ENCODE measurements around the gene FNIP2. TPM values are rescaled to one million over a fixed set of nuclear protein-coding genes. Genes with fewer than 3 reads are reported as not detected.
"Not testable (repeated sequence)": the region's sequence is repeated elsewhere in the genome, so short reads cannot be mapped to it uniquely, and the experiment has no call there.

Gene FNIP2
- total RNA-seq, 2 experiments from 2014 or later = 10.1 to 11.3 TPM

DNA sequence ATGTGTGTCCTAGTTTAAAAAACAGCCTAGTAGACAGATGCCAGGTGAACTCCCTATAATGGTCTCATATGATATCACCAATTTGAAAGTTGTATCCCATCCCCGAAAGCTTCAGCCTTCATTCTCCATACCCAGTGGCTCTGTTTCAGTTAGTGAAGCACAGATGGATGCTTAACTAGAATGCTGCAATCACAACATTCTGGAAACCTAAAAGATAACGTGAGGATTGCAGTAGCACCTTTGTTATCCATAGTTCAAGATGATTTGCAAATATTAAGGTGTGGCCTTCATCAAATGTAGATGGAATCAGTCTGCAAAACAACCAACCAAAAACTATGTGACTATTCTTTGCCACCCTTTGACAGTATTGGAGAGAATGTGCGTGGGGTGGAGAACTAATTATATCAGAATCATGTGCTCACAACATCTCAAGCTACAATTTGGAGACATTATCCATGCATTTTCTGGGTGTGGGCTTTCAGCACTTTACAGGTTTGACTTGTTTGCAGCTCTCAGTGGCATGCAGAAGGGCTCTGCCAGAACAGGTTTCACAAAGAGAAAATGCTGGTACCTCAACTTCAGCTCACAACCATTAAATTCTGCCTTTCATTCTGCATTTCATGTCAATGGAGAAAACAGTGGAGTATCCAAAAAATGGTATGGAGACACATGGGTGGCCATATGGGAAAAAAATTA is 27.4 kb upstream of the FNIP2 start:
- H3K27ac Mint-ChIP-seq = no peak overlapping the region
- intact Hi-C loops (cut with micrococcal nuclease) = no loop called here
- CTCF ChIA-PET = interaction anchor here (1.1 kb wide), 1 partner anchor 109 kb away, joined by 5 read pairs; no protein-coding TSS in a partner anchor
- no peak overlapping the region for H3K4me3 Mint-ChIP-seq
- H3K4me1 Mint-ChIP-seq (ENCODE audit: low read depth) = no peaks in the 10 kb centered on the region
- no peaks in the 10 kb centered on the region for H3K27me3 Mint-ChIP-seq (ENCODE audit: low read depth)
- H3K9me3 Mint-ChIP-seq = no peaks in the 10 kb centered on the region
- H3K36me3 Mint-ChIP-seq (ENCODE audit: low read depth) = no peaks in the 10 kb centered on the region
- no peak for DNase-seq

GRCh38 chr4:158746537-158746936 is 22.3 kb upstream of the FNIP2 start:
- CTCF ChIA-PET; H3K4me1 Mint-ChIP-seq (ENCODE audit: low read depth); intact Hi-C loops (cut with micrococcal nuclease); H3K4me3 Mint-ChIP-seq; H3K27ac Mint-ChIP-seq; H3K36me3 Mint-ChIP-seq (ENCODE audit: low read depth); DNase-seq; H3K9me3 Mint-ChIP-seq; H3K27me3 Mint-ChIP-seq (ENCODE audit: low read depth): not testable (repeated sequence)

DNA sequence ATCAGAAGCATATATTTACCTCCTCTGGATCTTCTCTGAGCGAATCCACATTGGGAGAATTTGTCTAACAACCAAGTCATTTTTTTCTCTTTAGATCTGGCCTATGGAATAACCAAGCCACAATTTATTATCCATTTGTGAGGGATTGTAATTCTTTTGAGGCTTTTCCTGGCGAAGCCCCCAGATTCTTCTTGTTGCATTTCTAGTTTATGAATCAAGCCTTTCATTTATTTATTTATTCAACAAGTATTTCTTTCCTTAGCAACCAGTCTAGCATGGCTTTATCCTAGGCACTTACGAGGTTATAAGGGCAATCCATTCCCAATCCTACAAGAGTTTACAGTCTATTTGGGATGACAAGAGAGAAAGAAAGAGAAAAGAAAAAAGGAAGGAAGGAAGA is 18.4 kb upstream of the FNIP2 start:
- Mint-ChIP-seq H3K4me3 (no peak overlapping the region), H3K27ac (no peak overlapping the region), H3K4me1 (ENCODE audit: low read depth) (no peaks in the 10 kb centered on the region), H3K36me3 (ENCODE audit: low read depth) (no peaks in the 10 kb centered on the region), H3K27me3 (ENCODE audit: low read depth) (no peaks in the 10 kb centered on the region), H3K9me3 (no peaks in the 10 kb centered on the region)
- DNase-seq = no peak
- intact Hi-C loops (cut with micrococcal nuclease) = no loop called here
- CTCF ChIA-PET = no interaction called here

DNA sequence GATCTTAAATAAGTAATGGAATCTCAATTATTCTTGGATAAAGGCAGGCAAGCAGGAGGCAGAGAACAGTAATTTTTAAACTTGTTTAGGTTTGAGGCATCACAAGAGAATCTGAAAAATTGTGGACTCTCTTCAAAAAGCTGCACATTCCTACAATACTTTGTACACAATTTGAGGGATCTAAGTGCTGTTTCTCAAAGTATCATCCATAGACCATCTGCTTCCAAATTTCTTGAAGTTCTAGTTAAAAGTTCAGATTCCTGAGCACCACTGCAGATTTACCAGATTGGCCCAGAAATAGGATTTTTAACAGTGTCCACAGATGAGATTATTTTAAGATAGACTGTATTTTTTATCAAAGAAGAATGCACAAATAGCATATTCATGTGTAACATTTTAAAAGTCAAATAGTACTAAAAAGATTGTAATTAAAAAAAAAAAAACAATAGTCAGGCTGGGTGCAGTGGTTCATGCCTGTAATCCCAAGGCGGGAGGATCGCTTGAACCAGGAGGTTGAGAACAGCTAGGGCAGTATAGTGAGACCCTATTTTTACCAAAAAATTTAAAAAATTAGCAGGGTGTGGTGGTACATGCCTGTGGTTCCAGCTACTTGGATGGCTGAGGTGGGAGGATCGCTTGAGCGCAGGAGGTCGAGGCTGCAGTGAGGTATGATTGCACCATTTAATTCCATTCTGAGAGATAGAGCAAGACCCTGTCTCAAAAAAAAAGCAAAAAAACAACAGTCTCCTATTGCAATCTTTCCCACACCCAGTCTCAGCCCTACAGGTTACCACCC is 14.2 kb upstream of the FNIP2 start:
- CTCF ChIA-PET = interaction anchor here (0.5 kb wide), 1 partner anchor 729 kb away, joined by 3 read pairs; no protein-coding TSS in a partner anchor
- DNase-seq = no peak
- Mint-ChIP-seq H3K9me3 (no peaks in the 10 kb centered on the region), H3K27me3 (ENCODE audit: low read depth) (peaks cover 11% of the 10 kb centered on the region), H3K4me3 (no peak overlapping the region), H3K27ac (no peak overlapping the region), H3K4me1 (ENCODE audit: low read depth) (no peaks in the 10 kb centered on the region), H3K36me3 (ENCODE audit: low read depth) (no peaks in the 10 kb centered on the region)
- intact Hi-C loops (cut with micrococcal nuclease) = no loop called here

DNA sequence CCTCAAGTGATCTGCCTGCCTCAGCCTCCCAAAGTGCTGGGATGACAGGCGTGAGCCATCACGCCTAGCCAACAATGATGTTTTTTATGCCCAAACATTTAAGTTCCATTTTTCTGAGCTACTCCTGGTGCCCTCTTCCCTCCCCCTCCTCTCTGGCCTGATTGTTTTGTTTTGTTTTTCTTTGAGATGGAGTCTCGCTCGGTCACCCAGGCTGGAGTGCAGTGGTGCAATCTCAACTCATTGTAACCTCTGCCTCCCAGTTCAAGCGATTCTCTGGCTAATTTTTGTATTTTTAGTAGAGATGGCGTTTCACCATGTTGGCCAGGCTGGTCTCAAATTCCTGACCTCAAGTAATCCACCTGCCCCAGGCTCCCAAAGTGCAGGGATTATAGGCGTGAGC is 13.0 kb upstream of the FNIP2 start:
- DNase-seq; H3K9me3 Mint-ChIP-seq; CTCF ChIA-PET; H3K4me1 Mint-ChIP-seq (ENCODE audit: low read depth); H3K4me3 Mint-ChIP-seq; intact Hi-C loops (cut with micrococcal nuclease); H3K27ac Mint-ChIP-seq; H3K36me3 Mint-ChIP-seq (ENCODE audit: low read depth): not testable (repeated sequence)
- H3K27me3 Mint-ChIP-seq (ENCODE audit: low read depth) = peaks cover 11% of the 10 kb centered on the region

GRCh38 chr4:158756588-158756987 is 12.2 kb upstream of the FNIP2 start:
- Mint-ChIP-seq H3K36me3 (ENCODE audit: low read depth) (no peaks in the 10 kb centered on the region), H3K4me1 (ENCODE audit: low read depth) (no peaks in the 10 kb centered on the region), H3K9me3 (no peaks in the 10 kb centered on the region), H3K27ac (no peak overlapping the region), H3K4me3 (no peak overlapping the region), H3K27me3 (ENCODE audit: low read depth) (peaks cover 11% of the 10 kb centered on the region)
- DNase-seq = no peak
- CTCF ChIA-PET = no interaction called here
- intact Hi-C loops (cut with micrococcal nuclease) = no loop called here

DNA sequence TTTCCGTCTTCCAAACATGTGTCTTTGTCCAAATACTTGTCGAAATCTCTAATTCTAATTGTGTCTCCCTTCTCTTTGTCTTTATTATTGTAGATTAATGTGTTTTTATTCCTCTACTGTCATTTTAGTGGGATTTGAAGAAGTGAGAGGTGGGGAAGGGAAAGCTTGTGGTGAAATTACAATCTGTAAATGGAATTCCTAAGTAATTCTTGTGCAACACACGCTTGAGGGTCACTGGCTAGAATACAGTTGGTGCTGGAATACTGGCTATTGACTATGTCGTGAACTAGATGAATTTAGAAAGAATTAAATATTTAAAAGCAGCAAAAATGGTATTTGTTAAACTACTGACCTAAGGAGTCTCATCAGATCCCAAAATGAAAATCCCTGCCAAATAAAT is 10.7 kb upstream of the FNIP2 start:
- DNase-seq = no peak
- intact Hi-C loops (cut with micrococcal nuclease) = no loop called here
- Mint-ChIP-seq H3K36me3 (ENCODE audit: low read depth) (no peaks in the 10 kb centered on the region), H3K4me3 (no peak overlapping the region), H3K4me1 (ENCODE audit: low read depth) (no peaks in the 10 kb centered on the region), H3K9me3 (no peaks in the 10 kb centered on the region), H3K27me3 (ENCODE audit: low read depth) (peaks cover 11% of the 10 kb centered on the region), H3K27ac (no peak overlapping the region)
- CTCF ChIA-PET = no interaction called here

GRCh38 chr4:158758703-158759102 is 10.1 kb upstream of the FNIP2 start:
- Mint-ChIP-seq H3K4me1 (ENCODE audit: low read depth) (no peaks in the 10 kb centered on the region), H3K27ac (no peak overlapping the region), H3K27me3 (ENCODE audit: low read depth) (peaks cover 11% of the 10 kb centered on the region), H3K9me3 (no peaks in the 10 kb centered on the region), H3K4me3 (no peak overlapping the region), H3K36me3 (ENCODE audit: low read depth) (no peaks in the 10 kb centered on the region)
- CTCF ChIA-PET = no interaction called here
- no peak for DNase-seq
- intact Hi-C loops (cut with micrococcal nuclease) = no loop called here

- peaks cover 11% of the 10 kb centered on the region for H3K27me3 Mint-ChIP-seq (ENCODE audit: low read depth)
- intact Hi-C loops (cut with micrococcal nuclease); CTCF ChIA-PET; H3K9me3 Mint-ChIP-seq; H3K36me3 Mint-ChIP-seq (ENCODE audit: low read depth); H3K4me1 Mint-ChIP-seq (ENCODE audit: low read depth); DNase-seq; H3K4me3 Mint-ChIP-seq; H3K27ac Mint-ChIP-seq: not testable (repeated sequence)
These were observed 9.3 kb upstream of the FNIP2 start for GRCh38 chr4:158759539-158759938.

GRCh38 chr4:158760866-158761265 is 8.0 kb upstream of the FNIP2 start:
- peak; percentile 12 for DNase-seq
- H3K9me3 Mint-ChIP-seq = no peaks in the 10 kb centered on the region
- no peaks in the 10 kb centered on the region for H3K4me1 Mint-ChIP-seq (ENCODE audit: low read depth)
- intact Hi-C loops (cut with micrococcal nuclease) = no loop called here
- no peaks in the 10 kb centered on the region for H3K36me3 Mint-ChIP-seq (ENCODE audit: low read depth)
- CTCF ChIA-PET = interaction anchor here (0.6 to 2.6 kb wide), 2 partner anchors 8 to 91 kb away, joined by 3 to 9 read pairs; no protein-coding TSS in a partner anchor
- H3K27ac Mint-ChIP-seq = no peak overlapping the region
- no peak overlapping the region for H3K4me3 Mint-ChIP-seq
- peaks cover 11% of the 10 kb centered on the region for H3K27me3 Mint-ChIP-seq (ENCODE audit: low read depth)

GRCh38 chr4:158762553-158762952 is 6.3 kb upstream of the FNIP2 start:
- Mint-ChIP-seq H3K4me1 (ENCODE audit: low read depth) (peaks cover 5% of the 10 kb centered on the region), H3K36me3 (ENCODE audit: low read depth) (no peaks in the 10 kb centered on the region), H3K27ac (no peak overlapping the region), H3K9me3 (no peaks in the 10 kb centered on the region), H3K27me3 (ENCODE audit: low read depth) (peaks cover 7% of the 10 kb centered on the region), H3K4me3 (no peak overlapping the region)
- DNase-seq = no peak
- CTCF ChIA-PET = interaction anchor here (0.6 to 2.6 kb wide), 3 partner anchors 38 to 89 kb away, joined by 3 to 9 read pairs (median 4); no protein-coding TSS in a partner anchor
- intact Hi-C loops (cut with micrococcal nuclease) = no loop called here

DNA sequence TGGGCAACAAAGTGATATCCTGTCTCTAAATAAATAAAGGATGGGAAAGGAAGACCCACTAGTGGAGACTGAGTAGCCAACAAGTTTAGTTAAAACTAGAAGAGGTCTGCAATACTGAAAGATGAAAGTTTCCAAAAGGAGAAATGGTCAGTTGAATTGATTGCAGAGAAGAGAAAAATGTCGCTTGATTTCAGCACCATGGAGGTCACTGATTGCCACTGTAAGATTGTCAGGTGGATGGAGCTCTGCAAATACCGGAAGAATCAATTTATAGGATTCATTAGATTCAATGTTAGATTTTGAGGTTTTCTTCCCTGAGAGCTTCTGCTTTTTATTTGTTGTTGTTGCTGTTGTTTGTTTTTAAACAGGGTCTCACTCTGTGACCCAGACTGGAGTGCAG is 5.4 kb upstream of the FNIP2 start:
- intact Hi-C loops (cut with micrococcal nuclease) = no loop called here
- H3K4me3 Mint-ChIP-seq = no peak overlapping the region
- no peaks in the 10 kb centered on the region for H3K36me3 Mint-ChIP-seq (ENCODE audit: low read depth)
- H3K9me3 Mint-ChIP-seq = no peaks in the 10 kb centered on the region
- H3K4me1 Mint-ChIP-seq (ENCODE audit: low read depth) = peaks cover 14% of the 10 kb centered on the region
- H3K27me3 Mint-ChIP-seq (ENCODE audit: low read depth) = peaks cover 5% of the 10 kb centered on the region
- CTCF ChIA-PET = interaction anchor here (1.0 kb wide), 1 partner anchor 86 kb away, joined by 3 read pairs; no protein-coding TSS in a partner anchor
- H3K27ac Mint-ChIP-seq = no peak overlapping the region
- DNase-seq = no peak
